Tibial nerve (tissue), 4 donors: ENCODE data around the gene PHACTR4. TPM values are rescaled to one million over a fixed set of nuclear protein-coding genes. Genes with fewer than 3 reads are reported as not detected.
"Not testable (repeated sequence)": the region's sequence is repeated elsewhere in the genome, so short reads cannot be mapped to it uniquely, and the experiment has no call there.

Experiments used
- DNase-seq, 2 donors: peaks; one replicate each; pipeline ENCODE4 v3.0.0-alpha.2; 2019; ENCODE audit warnings: low spot score in 2 of 2
- H3K27ac ChIP-seq, 4 donors: fragments of 200-600 bp; sonication (generic) in 3 of 4; one replicate each; pipeline ENCODE4 v1.5.1; 2017 to 2019; ENCODE audit warnings: mild to moderate bottlenecking in 1 of 4
- H3K27me3 ChIP-seq, 2 donors: fragments of 200-600 bp; sonication (generic) in 1 of 2; one replicate each; pipeline versions ENCODE4 v1.5.1 to v1.6.0; 2017 to 2019
- H3K36me3 ChIP-seq, 3 donors: fragments of 200-600 bp; sonication (generic); one replicate each; pipeline ENCODE4 v1.5.1; 2018 to 2019
- H3K4me1 ChIP-seq, 4 donors: fragments of 200-600 bp; sonication (generic) in 3 of 4; one replicate each; pipeline ENCODE4 v1.5.1; 2017 to 2019
- H3K4me3 ChIP-seq, 4 donors: fragments of 200-600 bp; sonication (generic) in 3 of 4; one replicate each; pipeline ENCODE4 v1.5.1; 2017 to 2019; ENCODE audit warnings: mild to moderate bottlenecking in 1 of 4, moderate library complexity in 1 of 4
- H3K9me3 ChIP-seq, 4 donors: fragments of 200-600 bp; sonication (generic) in 3 of 4; one replicate each; pipeline ENCODE4 v1.5.1; 2017 to 2019
- CTCF ChIP-seq, 5 experiments: fragments of 200-600 bp in 3 of 5; fragments of 450-650 bp in 2 of 5; sonication (generic) in 3 of 5; IDR thresholded peaks; one replicate each; pipeline ENCODE4 v1.5.1; 2016 to 2019; ENCODE audit warnings: antibody characterized with exemption in 5 of 5, mild to moderate bottlenecking in 3 of 5, moderate library complexity in 2 of 5
- EP300 ChIP-seq, 2 donors: sonication (generic); formaldehyde crosslinking; IDR thresholded peaks; one replicate each; pipeline ENCODE4 v1.6.1; 2017; ENCODE audit warnings: antibody characterized with exemption in 2 of 2, mild to moderate bottlenecking in 1 of 2
- POLR2A ChIP-seq, 2 donors: fragments of 450-650 bp; IDR thresholded peaks; one replicate each; pipeline ENCODE4 v1.6.1; 2017; ENCODE audit warnings: antibody characterized with exemption in 2 of 2, mild to moderate bottlenecking in 2 of 2, moderate library complexity in 2 of 2
- WGBS, 2 donors: methylation state at CpG; one replicate each; pipeline ENCODE4 v1.1.5; 2018; 5-methylcytosine and 5-hydroxymethylcytosine counted together
- total RNA-seq, 4 donors: library from RNA; depleted of rRNA; stranded (reverse); fragments of >200 nt; gene quantifications; one replicate each; pipeline ENCODE4 v1.1.0, GENCODE V29; 2016

Gene PHACTR4
- total RNA-seq, 4 donors from 2014 or later = 25.1 to 38.7 (median 33.6) TPM

GRCh38 chr1:28447679-28448078 lies 78.1 kb downstream of the PHACTR4 start:
- peaks cover 0 to 5% (median 0%) of the 10 kb centered on the region in 3 donors for H3K36me3 ChIP-seq
- H3K4me3 ChIP-seq = no peak overlapping the region
- no peak for TF ChIP-seq EP300 (IDR thresholded peaks at IDR 0.05)
- TF ChIP-seq POLR2A (IDR thresholded peaks at IDR 0.05) = no peak
- no peak for TF ChIP-seq CTCF (IDR thresholded peaks at IDR 0.05)
- peak overlapping the region in 2 of 4 donors; percentile 18 to 43 for H3K27ac ChIP-seq
- no peaks in the 10 kb centered on the region for H3K27me3 ChIP-seq
- H3K9me3 ChIP-seq = no peaks in the 10 kb centered on the region
- 16 to 19% methylated on average over 4 of the region's 4 CpGs for whole genome bisulfite sequencing, 2 donors
- no peak for DNase-seq
- peaks cover 0 to 10% (median 0%) of the 10 kb centered on the region in 4 donors for H3K4me1 ChIP-seq

DNA sequence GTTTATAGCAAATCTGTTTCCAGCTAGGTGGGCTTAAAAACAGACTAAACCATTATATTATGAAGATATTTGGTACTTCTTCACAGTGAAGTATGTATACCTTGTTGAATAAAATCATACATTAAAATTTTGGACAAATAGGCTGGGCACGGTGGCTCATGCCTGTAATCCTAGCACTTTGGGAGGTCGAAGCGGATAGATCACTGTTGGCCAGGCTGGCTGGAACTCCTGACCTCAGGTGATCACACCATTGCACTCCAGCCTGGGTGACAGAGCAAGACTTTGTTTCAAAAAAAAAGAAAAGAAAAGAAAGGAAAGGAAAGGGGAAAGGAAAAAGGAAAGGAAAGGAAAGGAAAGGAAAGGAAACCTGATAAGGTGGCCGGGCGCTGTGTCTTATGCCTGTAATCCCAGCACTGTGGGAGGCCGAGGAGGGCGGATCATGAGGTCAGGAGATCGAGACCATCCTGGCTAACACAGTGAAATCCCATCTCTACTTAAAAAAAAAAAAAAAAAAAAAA lies 78.6 kb downstream of the PHACTR4 start:
- H3K4me3 ChIP-seq, H3K4me1 ChIP-seq, DNase-seq, H3K27me3 ChIP-seq, H3K36me3 ChIP-seq, H3K9me3 ChIP-seq: not testable (repeated sequence)
- 81 to 84% methylated on average over 8 of the region's 8 CpGs for WGBS, 2 donors
- peak overlapping the region in 2 of 4 donors; percentile 18 to 43 for H3K27ac ChIP-seq

DNA sequence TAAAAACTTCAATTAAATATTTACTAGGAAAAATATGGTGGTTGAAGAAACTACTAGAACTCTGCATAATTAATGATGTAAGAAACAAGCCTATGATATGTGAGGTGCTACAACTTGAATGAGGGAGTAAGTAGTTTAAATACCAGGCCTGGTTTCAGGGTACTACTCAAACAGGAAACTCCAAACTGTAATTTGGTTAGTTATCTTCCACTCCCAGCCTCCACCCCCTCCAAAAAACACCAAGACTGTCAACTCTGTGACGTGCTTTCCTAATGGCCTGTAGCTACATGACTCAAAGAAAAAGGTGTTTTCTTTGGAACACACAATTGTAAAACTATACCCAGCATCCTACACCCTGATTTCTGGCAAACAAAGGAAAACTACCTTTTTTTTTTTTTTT lies 80.4 kb downstream of the PHACTR4 start:
- no peak overlapping the region for H3K27ac ChIP-seq
- no peaks in the 10 kb centered on the region for H3K9me3 ChIP-seq
- H3K27me3 ChIP-seq = no peaks in the 10 kb centered on the region
- no peak for DNase-seq
- H3K4me1 ChIP-seq = peaks cover 0 to 10% (median 0%) of the 10 kb centered on the region in 4 donors
- no peaks in the 10 kb centered on the region for H3K36me3 ChIP-seq
- 77 to 84% methylated on average over 1 of the region's 1 CpG for WGBS, 2 donors
- TF ChIP-seq EP300 (IDR thresholded peaks at IDR 0.05) = no peak
- TF ChIP-seq POLR2A (IDR thresholded peaks at IDR 0.05) = no peak
- no peak for TF ChIP-seq CTCF (IDR thresholded peaks at IDR 0.05)
- no peak overlapping the region for H3K4me3 ChIP-seq

DNA sequence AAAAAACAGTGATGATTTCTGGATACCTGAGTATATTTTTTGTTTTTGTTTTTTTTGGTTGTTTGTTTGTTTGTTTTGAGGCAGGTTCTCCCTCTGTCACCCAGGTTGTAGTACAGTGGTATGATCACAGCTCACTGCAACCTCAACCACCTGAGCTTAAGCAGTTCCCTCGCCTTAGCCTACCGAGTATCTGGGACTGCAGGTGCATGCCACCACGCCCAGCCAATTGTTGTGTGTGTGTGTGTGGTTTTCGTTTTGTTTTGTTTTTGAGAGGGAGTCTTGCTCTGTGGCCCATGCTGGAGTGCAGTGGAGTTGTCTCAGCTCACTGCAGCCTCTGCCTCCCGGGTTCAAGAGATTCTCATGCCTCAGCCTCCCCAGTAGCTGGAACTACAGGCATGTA lies 81.0 kb downstream of the PHACTR4 start:
- H3K27me3 ChIP-seq = no peaks in the 10 kb centered on the region
- no peaks in the 10 kb centered on the region for H3K36me3 ChIP-seq
- H3K27ac ChIP-seq = no peak overlapping the region
- TF ChIP-seq EP300 (IDR thresholded peaks at IDR 0.05) (no peak), POLR2A (IDR thresholded peaks at IDR 0.05) (no peak), CTCF (IDR thresholded peaks at IDR 0.05) (no peak)
- H3K4me3 ChIP-seq = no peak overlapping the region
- H3K4me1 ChIP-seq = peaks cover 0 to 14% (median 2%) of the 10 kb centered on the region in 4 donors
- no peaks in the 10 kb centered on the region for H3K9me3 ChIP-seq
- WGBS, 2 donors = 90 to 94% methylated on average over 5 of the region's 5 CpGs
- DNase-seq = no peak

DNA sequence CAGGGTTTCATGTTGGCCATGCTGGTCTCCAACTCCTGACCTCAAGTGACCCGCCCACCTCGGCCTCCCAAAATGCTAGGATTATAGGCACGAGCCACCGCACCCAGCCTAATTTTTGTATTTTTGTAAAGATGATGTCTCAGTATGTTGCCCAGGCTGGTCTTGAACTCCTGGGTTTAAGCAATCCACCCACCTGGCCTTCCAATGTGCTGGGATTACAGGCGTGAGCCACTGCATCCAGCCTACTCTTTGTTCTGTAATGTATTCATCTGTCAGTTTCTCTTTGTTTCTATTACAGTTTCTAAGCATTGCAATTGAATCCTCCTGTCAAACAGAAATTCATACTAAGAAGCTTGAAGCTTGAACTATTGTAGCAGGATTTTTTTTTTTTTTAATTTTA lies 81.5 kb downstream of the PHACTR4 start:
- H3K36me3 ChIP-seq = no peaks in the 10 kb centered on the region
- no peak overlapping the region for H3K27ac ChIP-seq
- H3K27me3 ChIP-seq = no peaks in the 10 kb centered on the region
- peaks cover 0 to 19% (median 4%) of the 10 kb centered on the region in 4 donors for H3K4me1 ChIP-seq
- no peak for DNase-seq
- no peak for TF ChIP-seq CTCF (IDR thresholded peaks at IDR 0.05)
- TF ChIP-seq POLR2A (IDR thresholded peaks at IDR 0.05) = no peak
- TF ChIP-seq EP300 (IDR thresholded peaks at IDR 0.05) = no peak
- 94 to 96% methylated on average over 5 of the region's 5 CpGs for WGBS, 2 donors
- H3K9me3 ChIP-seq = no peaks in the 10 kb centered on the region
- H3K4me3 ChIP-seq = no peak overlapping the region

DNA sequence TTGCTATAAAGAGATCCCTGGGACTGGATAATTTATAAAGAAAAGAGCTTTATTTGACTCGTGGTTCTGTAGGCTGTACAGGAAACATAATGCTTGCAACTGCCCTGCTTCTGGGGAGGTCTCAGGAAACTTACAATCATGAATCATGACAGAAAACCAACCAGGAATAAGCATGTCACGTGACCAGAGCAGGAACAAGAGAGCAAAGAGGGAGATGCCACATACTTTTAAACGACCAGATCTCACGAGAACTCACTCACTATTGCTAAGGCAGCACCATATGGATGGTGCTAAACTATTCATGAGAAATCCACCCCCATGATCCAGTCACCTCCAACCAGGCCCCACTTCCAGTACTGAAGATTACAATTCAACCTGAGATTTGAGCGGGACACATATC lies 86.5 kb downstream of the PHACTR4 start:
- Histone ChIP-seq H3K4me1 (peaks cover 0 to 10% (median 4%) of the 10 kb centered on the region in 4 donors), H3K27me3 (no peaks in the 10 kb centered on the region), H3K4me3 (no peak overlapping the region), H3K27ac (no peak overlapping the region), H3K9me3 (no peaks in the 10 kb centered on the region), H3K36me3 (peaks cover 0 to 14% (median 0%) of the 10 kb centered on the region in 3 donors)
- no peak for DNase-seq
- WGBS, 2 donors = 54 to 59% methylated on average over 5 of the region's 5 CpGs
- no peak for TF ChIP-seq CTCF (IDR thresholded peaks at IDR 0.05)
- TF ChIP-seq POLR2A (IDR thresholded peaks at IDR 0.05) = no peak
- TF ChIP-seq EP300 (IDR thresholded peaks at IDR 0.05) = no peak
